ENCODE data around the gene NRDC. TPM values are rescaled to one million over a fixed set of nuclear protein-coding genes. Genes with fewer than 3 reads are reported as not detected.

Gene NRDC
- total and polyA plus RNA-seq, 9 donors: 46.1 to 121 (median 88.3) TPM

GRCh38 chr1:51861669-51862068, 16.9 kb downstream of the NRDC start:
- Histone ChIP-seq H3K36me3 (no peaks in the 10 kb centered on the region), H3K9me3 (no peaks in the 10 kb centered on the region), H3K4me3 (no peak overlapping the region), H3K4me1 (ENCODE audit: insufficient read depth) (no peaks in the 10 kb centered on the region), H3K27ac (no peak overlapping the region), H3K27me3 (no peaks in the 10 kb centered on the region)
- TF ChIP-seq POLR2A (IDR thresholded peaks at IDR 0.05) (no peak), CTCF (IDR thresholded peaks at IDR 0.05) (no peak), EP300 (IDR thresholded peaks at IDR 0.05) (no peak)
- intact Hi-C loops (cut with DNase I): no loop called here
- no peak for DNase-seq
- 95 to 98% (median 95%) methylated on average over 5 of the region's 5 CpGs for WGBS, 3 donors

GRCh38 chr1:51859735-51860134, 18.8 kb downstream of the NRDC start:
- TF ChIP-seq EP300 (IDR thresholded peaks at IDR 0.05) (no peak), CTCF (IDR thresholded peaks at IDR 0.05) (no peak), POLR2A (IDR thresholded peaks at IDR 0.05) (no peak)
- DNase-seq: no peak
- 72 to 80% (median 78%) methylated on average over 2 of the region's 2 CpGs for WGBS, 3 donors
- H3K27me3 ChIP-seq: no peaks in the 10 kb centered on the region
- H3K4me3 ChIP-seq: no peak overlapping the region
- no peaks in the 10 kb centered on the region for H3K9me3 ChIP-seq
- no peaks in the 10 kb centered on the region for H3K4me1 ChIP-seq (ENCODE audit: insufficient read depth)
- H3K36me3 ChIP-seq: no peaks in the 10 kb centered on the region
- H3K27ac ChIP-seq: no peak overlapping the region
- intact Hi-C loops (cut with DNase I): no loop called here

- no peaks in the 10 kb centered on the region for H3K27me3 ChIP-seq
- WGBS, 3 donors: 92 to 100% (median 99%) methylated on average over 2 of the region's 2 CpGs
- DNase-seq: no peak
- no peak overlapping the region for H3K27ac ChIP-seq
- H3K4me3 ChIP-seq: no peak overlapping the region
- intact Hi-C loops (cut with DNase I): no loop called here
- TF ChIP-seq POLR2A (IDR thresholded peaks at IDR 0.05) (no peak), EP300 (IDR thresholded peaks at IDR 0.05) (no peak), CTCF (IDR thresholded peaks at IDR 0.05) (no peak)
- H3K9me3 ChIP-seq: no peaks in the 10 kb centered on the region
- no peaks in the 10 kb centered on the region for H3K36me3 ChIP-seq
- H3K4me1 ChIP-seq (ENCODE audit: insufficient read depth): no peaks in the 10 kb centered on the region
These were observed 19.2 kb downstream of the NRDC start for GRCh38 chr1:51859333-51859732.

- WGBS, 3 donors: 68 to 78% (median 74%) methylated on average over 1 of the region's 1 CpG
- no peak overlapping the region for H3K4me3 ChIP-seq
- intact Hi-C loops (cut with DNase I): no loop called here
- DNase-seq: no peak
- no peaks in the 10 kb centered on the region for H3K27me3 ChIP-seq
- H3K36me3 ChIP-seq: no peaks in the 10 kb centered on the region
- H3K27ac ChIP-seq: no peak overlapping the region
- TF ChIP-seq EP300 (IDR thresholded peaks at IDR 0.05): no peak
- no peak for TF ChIP-seq POLR2A (IDR thresholded peaks at IDR 0.05)
- TF ChIP-seq CTCF (IDR thresholded peaks at IDR 0.05): no peak
- H3K9me3 ChIP-seq: no peaks in the 10 kb centered on the region
- no peaks in the 10 kb centered on the region for H3K4me1 ChIP-seq (ENCODE audit: insufficient read depth)
These were observed 19.6 kb downstream of the NRDC start for GRCh38 chr1:51858892-51859291.

- Histone ChIP-seq H3K9me3 (no peaks in the 10 kb centered on the region), H3K4me1 (ENCODE audit: insufficient read depth) (no peaks in the 10 kb centered on the region), H3K36me3 (no peaks in the 10 kb centered on the region), H3K27ac (no peak overlapping the region), H3K4me3 (no peak overlapping the region), H3K27me3 (no peaks in the 10 kb centered on the region)
- no peak for TF ChIP-seq CTCF (IDR thresholded peaks at IDR 0.05)
- TF ChIP-seq POLR2A (IDR thresholded peaks at IDR 0.05): no peak
- TF ChIP-seq EP300 (IDR thresholded peaks at IDR 0.05): no peak
- intact Hi-C loops (cut with DNase I): no loop called here
- no peak for DNase-seq
These were observed 21.8 kb downstream of the NRDC start for GRCh38 chr1:51856745-51857144.
